Lung (tissue), 12 donors: ENCODE results near the gene POLR2E. TPM values are rescaled to one million over a fixed set of nuclear protein-coding genes. Genes with fewer than 3 reads are reported as not detected.

Source experiments
- ATAC-seq: fragments of 200-7000 bp; cut with Tn5 transposase; one replicate; pipeline ENCODE4 v1.9.1; 2020; ENCODE audit warnings: moderate number of reproducible peaks; ENCODE audit not compliant: insufficient read depth, low FRiP score
- DNase-seq, 3 donors: peaks; one replicate each; pipeline ENCODE4 v3.0.0-alpha.2; 2013 to 2017
- H3K27ac ChIP-seq, 2 donors: one replicate each; pipeline ENCODE4 v1.5.1; 2013; ENCODE audit warnings: mild to moderate bottlenecking in 2 of 2, moderate library complexity in 2 of 2, control low read depth in 1 of 2, inconsistent platforms in 1 of 2, low read depth in 1 of 2, low read length in 1 of 2
- H3K27me3 ChIP-seq, 3 donors: one replicate each; pipeline ENCODE4 v1.5.1; 2013; ENCODE audit warnings: low read length in 2 of 3; ENCODE audit not compliant: control insufficient read depth in 3 of 3, insufficient read depth in 3 of 3
- H3K36me3 ChIP-seq, 4 donors: one replicate each; pipeline ENCODE4 v1.5.1; 2013; ENCODE audit warnings: low read length in 4 of 4, mild to moderate bottlenecking in 1 of 4, moderate library complexity in 1 of 4; ENCODE audit not compliant: control insufficient read depth in 4 of 4, insufficient read depth in 4 of 4
- H3K4me1 ChIP-seq, 5 donors: one replicate each; pipeline ENCODE4 v1.5.1; 2013; ENCODE audit warnings: low read length in 5 of 5, mild to moderate bottlenecking in 2 of 5, moderate library complexity in 1 of 5; ENCODE audit not compliant: control insufficient read depth in 5 of 5, insufficient read depth in 5 of 5
- H3K4me3 ChIP-seq: one replicate; pipeline ENCODE4 v1.5.1; 2013; ENCODE audit warnings: mild to moderate bottlenecking, control low read depth, moderate library complexity
- H3K9ac ChIP-seq, 2 donors: one replicate each; pipeline ENCODE4 v1.5.1; 2013; ENCODE audit warnings: low read length in 2 of 2, control low read depth in 1 of 2; ENCODE audit not compliant: insufficient read depth in 1 of 2
- H3K9me3 ChIP-seq, 4 donors: one replicate each; pipeline ENCODE4 v1.5.1; 2013; ENCODE audit warnings: low read length in 3 of 4, mild to moderate bottlenecking in 1 of 4, moderate library complexity in 1 of 4; ENCODE audit not compliant: control insufficient read depth in 4 of 4, insufficient read depth in 3 of 4
- CTCF ChIP-seq: IDR thresholded peaks from 2 replicates; pipeline ENCODE4 v1.5.1; 2012; ENCODE audit warnings: mild to moderate bottlenecking; ENCODE audit errors: control extremely low read depth, extremely low read depth
- WGBS, 2 donors: extraction: QIAGEN DNeasy Blood & Tissue Kit; methylation state at CpG; one replicate each; pipeline ENCODE4 v1.1.7; 2013; 5-methylcytosine and 5-hydroxymethylcytosine counted together
- polyA plus RNA-seq, 2 donors: library from polyadenylated mRNA; stranded (reverse); fragments of 200-250 nt; gene quantifications; one replicate each; pipeline ENCODE4 v1.2.1, GENCODE V29; 2013
- total RNA-seq, 2 donors: library from RNA; depleted of rRNA in 1 of 2; stranded (reverse); fragments of >200 nt in 1 of 2; gene quantifications; one replicate each; pipeline ENCODE4 v1.2.1, GENCODE V29; 2014 to 2021
- donor health status: control.
- donor health status: control.
- donor health status: Bipolar disorder and iron deficiency.
- donor health status: healthy.
- donor health status: DM: yes; HTN: yes; CAD: no.

Gene POLR2E
- total and polyA plus RNA-seq, 4 donors: 78.4 to 196 (median 154) TPM

- H3K9me3 ChIP-seq: no peaks in the 10 kb centered on the region
- H3K4me3 ChIP-seq: no peak overlapping the region
- peaks cover 0 to 36% (median 11%) of the 10 kb centered on the region in 5 donors for H3K4me1 ChIP-seq
- peaks cover 0 to 28% (median 0%) of the 10 kb centered on the region in 4 donors for H3K36me3 ChIP-seq
- no peak for TF ChIP-seq CTCF
- DNase-seq: no peak
- H3K27me3 ChIP-seq: no peaks in the 10 kb centered on the region
- ATAC-seq: no peak
- peak overlapping the region; percentile 88 to 97 for H3K27ac ChIP-seq
- 34 to 52% methylated on average over 46 to 48 of the region's 48 CpGs for WGBS, 2 donors
- no peak overlapping the region for H3K9ac ChIP-seq
Observed at GRCh38 chr19:1132552-1133383, 37.6 kb upstream of the POLR2E start.

GRCh38 chr19:1131718-1132551 is 36.8 kb upstream of the POLR2E start:
- H3K36me3 ChIP-seq: peaks cover 0 to 36% (median 3%) of the 10 kb centered on the region in 4 donors
- H3K4me1 ChIP-seq: peaks cover 0 to 36% (median 11%) of the 10 kb centered on the region in 5 donors

More at GRCh38 chr19:1131718-1132551, 36.8 kb upstream of the POLR2E start:
- no peak overlapping the region for H3K9ac ChIP-seq
- H3K27me3 ChIP-seq: no peaks in the 10 kb centered on the region
- peak overlapping the region; percentile 76 for H3K4me3 ChIP-seq
- TF ChIP-seq CTCF: no peak
- no peaks in the 10 kb centered on the region for H3K9me3 ChIP-seq
- peak overlapping the region; percentile 88 to 97 for H3K27ac ChIP-seq
- DNase-seq: peak; percentile 72 to 74 (median 73)
- 4 to 11% methylated on average over 63 to 64 of the region's 64 CpGs for WGBS, 2 donors
- ATAC-seq: peak; percentile 67
